Measurements from ENCODE around the gene TOMM20. TPM values are rescaled to one million over a fixed set of nuclear protein-coding genes. Genes with fewer than 3 reads are reported as not detected.

TOMM20 gene
- total RNA-seq, 3 donors from 2014 or later: 112 to 153 (median 112) TPM

DNA sequence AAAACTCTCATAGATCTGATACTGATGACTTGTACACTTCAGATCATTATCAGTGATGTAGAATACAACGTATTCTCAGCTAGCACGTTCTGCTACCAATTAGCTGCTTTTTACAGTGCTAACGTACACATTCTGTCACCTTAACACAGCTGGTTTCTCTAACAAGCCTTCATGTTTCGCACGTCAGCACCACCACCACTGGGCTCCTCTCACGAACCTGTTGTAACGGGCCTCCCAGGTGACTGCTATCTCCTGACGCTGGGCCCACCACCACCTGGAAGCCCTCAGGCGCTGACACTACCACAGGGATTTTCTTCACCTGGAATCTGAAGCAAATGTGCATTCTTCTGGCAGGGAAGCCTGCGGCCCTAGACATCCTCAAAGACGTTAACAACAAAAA is 19.8 kb downstream of the TOMM20 start:
- Histone ChIP-seq H3K27ac (no peak overlapping the region), H3K4me1 (no peaks in the 10 kb centered on the region), H3K36me3 (no peaks in the 10 kb centered on the region), H3K4me3 (no peak overlapping the region), H3K9me3 (no peaks in the 10 kb centered on the region), H3K27me3 (no peaks in the 10 kb centered on the region)
- intact Hi-C loops (cut with DNase I; ENCODE audit: low total_unique reads): no loop called here
- TF ChIP-seq POLR2A (IDR thresholded peaks at IDR 0.05) (no peak), POLR2AphosphoS5 (IDR thresholded peaks at IDR 0.05) (no peak)
- TF ChIP-seq, protein P1, sequence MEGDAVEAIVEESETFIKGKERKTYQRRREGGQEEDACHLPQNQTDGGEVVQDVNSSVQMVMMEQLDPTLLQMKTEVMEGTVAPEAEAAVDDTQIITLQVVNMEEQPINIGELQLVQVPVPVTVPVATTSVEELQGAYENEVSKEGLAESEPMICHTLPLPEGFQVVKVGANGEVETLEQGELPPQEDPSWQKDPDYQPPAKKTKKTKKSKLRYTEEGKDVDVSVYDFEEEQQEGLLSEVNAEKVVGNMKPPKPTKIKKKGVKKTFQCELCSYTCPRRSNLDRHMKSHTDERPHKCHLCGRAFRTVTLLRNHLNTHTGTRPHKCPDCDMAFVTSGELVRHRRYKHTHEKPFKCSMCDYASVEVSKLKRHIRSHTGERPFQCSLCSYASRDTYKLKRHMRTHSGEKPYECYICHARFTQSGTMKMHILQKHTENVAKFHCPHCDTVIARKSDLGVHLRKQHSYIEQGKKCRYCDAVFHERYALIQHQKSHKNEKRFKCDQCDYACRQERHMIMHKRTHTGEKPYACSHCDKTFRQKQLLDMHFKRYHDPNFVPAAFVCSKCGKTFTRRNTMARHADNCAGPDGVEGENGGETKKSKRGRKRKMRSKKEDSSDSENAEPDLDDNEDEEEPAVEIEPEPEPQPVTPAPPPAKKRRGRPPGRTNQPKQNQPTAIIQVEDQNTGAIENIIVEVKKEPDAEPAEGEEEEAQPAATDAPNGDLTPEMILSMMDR (IDR thresholded peaks at IDR 0.05): no peak
- DNase-seq (ENCODE audit: low spot score in 2 of 2): no peak

DNA sequence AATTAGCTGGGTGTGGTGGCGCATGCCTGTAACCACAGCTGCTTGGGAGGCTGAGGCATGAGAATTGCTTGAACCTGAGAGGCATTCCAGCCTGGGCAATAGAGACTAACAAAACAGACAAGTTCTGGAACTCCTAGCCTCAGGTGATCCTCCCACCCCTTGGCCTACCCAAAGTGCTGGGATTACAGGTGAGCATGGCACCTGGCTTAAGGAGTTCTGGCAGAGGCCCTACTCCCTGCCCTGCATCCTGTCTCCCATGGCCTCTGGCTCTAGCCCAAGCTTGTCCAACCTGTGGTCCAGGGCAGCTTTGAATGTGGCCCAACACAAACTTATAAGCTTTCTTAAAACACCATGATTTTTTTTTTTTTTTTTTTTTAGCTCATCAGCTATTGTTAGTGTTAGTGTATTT is 20.4 kb downstream of the TOMM20 start:
- no peaks in the 10 kb centered on the region for H3K4me1 ChIP-seq
- no peaks in the 10 kb centered on the region for H3K36me3 ChIP-seq
- intact Hi-C loops (cut with DNase I; ENCODE audit: low total_unique reads): no loop called here
- H3K27ac ChIP-seq: no peak overlapping the region
- H3K4me3 ChIP-seq: no peak overlapping the region
- H3K27me3 ChIP-seq: no peaks in the 10 kb centered on the region
- H3K9me3 ChIP-seq: no peaks in the 10 kb centered on the region
- DNase-seq (ENCODE audit: low spot score in 2 of 2): no peak
- TF ChIP-seq POLR2A (IDR thresholded peaks at IDR 0.05) (no peak), POLR2AphosphoS5 (IDR thresholded peaks at IDR 0.05) (no peak)
- TF ChIP-seq, protein P1 (IDR thresholded peaks at IDR 0.05): no peak

DNA sequence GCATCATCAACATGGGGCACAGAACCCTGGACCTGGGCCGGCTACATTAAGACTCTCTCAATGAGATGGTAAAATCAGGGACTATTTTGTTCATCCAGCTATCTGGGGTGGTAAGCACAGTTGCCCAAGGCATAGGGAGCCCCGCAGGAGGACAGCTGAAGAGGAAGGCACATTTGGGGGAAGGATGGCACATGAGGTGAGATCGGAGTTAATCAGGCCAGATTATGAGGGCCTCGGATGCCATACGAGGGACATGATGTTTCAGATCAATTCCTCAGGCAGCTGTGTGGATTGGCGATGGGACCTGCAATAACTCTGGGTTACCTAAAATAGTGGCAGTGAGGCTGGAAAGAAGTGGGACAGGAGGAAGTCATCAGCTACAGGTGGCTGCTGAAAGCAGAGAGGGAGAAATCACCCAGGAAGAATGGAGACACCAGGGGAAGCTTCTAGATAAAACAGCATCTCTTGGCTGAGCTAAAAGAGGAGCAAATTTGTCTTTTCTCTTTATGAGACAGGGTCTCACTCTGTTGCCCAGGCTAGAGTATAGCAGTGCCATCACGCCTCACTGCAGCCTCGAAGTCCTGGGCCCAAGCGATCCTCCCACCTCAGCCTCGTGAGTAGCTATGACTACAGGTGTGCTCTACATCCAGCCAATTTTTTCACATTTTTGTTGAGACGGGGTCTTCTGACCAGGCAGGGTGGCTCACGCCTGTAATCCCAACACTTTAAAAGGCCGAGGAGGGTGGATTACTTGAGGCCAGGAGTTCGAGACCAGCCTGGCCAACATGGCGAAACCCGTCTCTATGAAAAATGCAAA is 21.1 kb downstream of the TOMM20 start:
- Histone ChIP-seq H3K4me1 (no peaks in the 10 kb centered on the region), H3K27ac (no peak overlapping the region), H3K27me3 (no peaks in the 10 kb centered on the region), H3K4me3 (no peak overlapping the region), H3K36me3 (no peaks in the 10 kb centered on the region), H3K9me3 (no peaks in the 10 kb centered on the region)
- DNase-seq (ENCODE audit: low spot score in 2 of 2): no peak
- TF ChIP-seq POLR2A (IDR thresholded peaks at IDR 0.05): no peak
- intact Hi-C loops (cut with DNase I; ENCODE audit: low total_unique reads): no loop called here

DNA sequence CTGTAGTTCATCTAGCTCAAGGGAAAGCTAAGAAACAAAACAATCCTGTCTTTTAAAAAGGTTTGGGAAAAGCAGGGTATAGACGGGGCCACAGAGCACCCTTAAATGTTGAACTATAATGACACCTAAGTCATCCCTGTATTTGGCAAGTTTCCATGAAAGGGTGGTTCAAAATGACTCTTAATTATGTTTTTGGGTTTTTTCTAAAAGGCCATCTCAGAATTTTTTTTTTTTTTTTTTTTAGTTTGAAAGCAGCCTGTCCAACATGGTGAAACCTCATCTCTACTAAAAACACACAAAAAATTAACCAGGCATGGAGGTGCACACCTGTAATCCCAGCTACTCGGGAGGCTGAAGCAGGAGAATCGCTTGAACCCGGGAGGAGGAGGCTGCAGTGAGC is 22.2 kb downstream of the TOMM20 start:
- no peaks in the 10 kb centered on the region for H3K4me1 ChIP-seq
- H3K9me3 ChIP-seq: no peaks in the 10 kb centered on the region
- TF ChIP-seq POLR2AphosphoS5 (IDR thresholded peaks at IDR 0.05) (no peak), POLR2A (IDR thresholded peaks at IDR 0.05) (no peak)
- TF ChIP-seq, protein P1 (IDR thresholded peaks at IDR 0.05): no peak
- no peak overlapping the region for H3K27ac ChIP-seq
- H3K4me3 ChIP-seq: no peak overlapping the region
- H3K27me3 ChIP-seq: no peaks in the 10 kb centered on the region
- no peak for DNase-seq (ENCODE audit: low spot score in 2 of 2)
- intact Hi-C loops (cut with DNase I; ENCODE audit: low total_unique reads): no loop called here
- no peaks in the 10 kb centered on the region for H3K36me3 ChIP-seq

DNA sequence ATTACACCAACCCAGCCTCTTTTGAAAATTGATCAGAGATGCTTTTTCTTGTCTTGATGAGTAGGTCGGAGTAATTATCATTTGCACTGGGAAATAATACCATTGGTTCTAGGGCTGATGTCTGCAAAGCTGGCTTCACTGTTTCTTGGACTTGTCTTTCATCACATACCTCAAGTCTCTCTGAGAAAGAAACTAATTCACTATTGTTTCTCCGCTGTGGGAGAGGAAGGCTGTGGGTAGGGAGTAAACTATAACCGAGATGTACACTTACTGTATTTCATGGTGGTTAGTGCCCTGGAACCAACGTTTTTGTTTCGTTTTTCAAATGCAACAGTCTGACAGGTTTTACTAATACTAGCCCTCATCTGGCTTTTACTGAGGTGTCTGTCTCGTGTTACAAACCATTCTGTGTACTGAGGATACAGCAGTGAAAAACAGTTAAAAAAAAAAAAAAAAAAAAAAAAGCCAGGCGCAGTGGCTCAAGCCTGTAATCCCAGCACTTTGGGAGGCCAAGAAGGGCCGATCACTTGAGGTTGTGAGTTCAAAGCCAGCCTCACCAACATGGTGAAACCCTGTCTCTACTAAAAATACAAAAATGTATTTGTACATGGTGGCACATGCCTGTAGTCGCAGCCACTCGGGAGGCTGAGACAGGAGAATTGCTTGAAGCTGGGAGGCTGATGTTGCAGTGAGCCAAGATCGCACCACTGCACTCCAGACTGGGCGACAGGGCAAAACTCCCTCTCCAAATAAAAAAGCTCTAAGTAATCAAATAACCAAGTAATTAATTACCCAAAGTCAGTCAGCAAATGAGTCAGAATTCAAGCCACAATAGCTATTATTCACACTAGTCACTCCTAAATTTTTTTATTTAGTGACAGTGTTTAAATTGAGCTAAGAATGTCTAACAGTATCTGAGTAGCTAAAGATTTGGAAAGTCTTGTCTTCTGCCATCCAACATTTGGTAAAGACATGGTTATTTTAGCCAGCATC is 23.3 kb downstream of the TOMM20 start:
- no peaks in the 10 kb centered on the region for H3K27me3 ChIP-seq
- H3K4me1 ChIP-seq: no peaks in the 10 kb centered on the region
- H3K4me3 ChIP-seq: no peak overlapping the region
- no peaks in the 10 kb centered on the region for H3K9me3 ChIP-seq
- no peak for DNase-seq (ENCODE audit: low spot score in 2 of 2)
- no peak for TF ChIP-seq POLR2A (IDR thresholded peaks at IDR 0.05)
- TF ChIP-seq, protein P1 (IDR thresholded peaks at IDR 0.05): no peak
- TF ChIP-seq POLR2AphosphoS5 (IDR thresholded peaks at IDR 0.05): no peak
- H3K27ac ChIP-seq: no peak overlapping the region
- H3K36me3 ChIP-seq: no peaks in the 10 kb centered on the region
- intact Hi-C loops (cut with DNase I; ENCODE audit: low total_unique reads): no loop called here

Measured in breast epithelium (tissue), 4 donors.